Activated CD4-positive, CD25-positive, alpha-beta regulatory T cell treated with anti-CD3 and anti-CD28 coated beads, Interleukin-2, amount 50 U/mL, for 16 hours (primary cell): Measurements from ENCODE around the gene GOLGA1.
A peak's percentile ranks its signal among the peaks of the same experiment; 100 is the strongest.

Source experiments
- DNase-seq: peaks from one replicate; pipeline ENCODE4 v3.0.0-alpha.2; 2020; ENCODE audit warnings: low read depth, low spot score

The GOLGA1 gene

DNA sequence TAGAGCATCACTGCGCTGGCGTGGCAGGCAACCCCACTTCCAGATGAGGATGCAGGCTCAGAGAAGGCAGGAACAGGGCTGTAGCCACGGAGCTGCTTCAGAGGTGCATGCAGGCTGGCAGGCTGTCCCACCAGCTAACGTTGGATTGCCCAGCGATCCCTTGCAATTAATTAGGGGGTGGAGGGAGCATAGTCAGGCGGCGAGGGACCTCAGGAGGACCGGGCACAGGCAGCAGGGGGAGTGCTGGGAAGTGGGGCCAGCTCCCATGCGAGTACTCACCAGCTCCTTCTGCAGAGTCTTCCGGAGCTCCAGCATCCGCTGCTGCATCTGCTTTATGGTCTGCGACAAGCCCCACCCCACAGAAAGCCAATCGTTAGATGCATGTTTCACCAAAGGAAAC is 58.7 kb downstream of the GOLGA1 start:
- no peak for DNase-seq

DNA sequence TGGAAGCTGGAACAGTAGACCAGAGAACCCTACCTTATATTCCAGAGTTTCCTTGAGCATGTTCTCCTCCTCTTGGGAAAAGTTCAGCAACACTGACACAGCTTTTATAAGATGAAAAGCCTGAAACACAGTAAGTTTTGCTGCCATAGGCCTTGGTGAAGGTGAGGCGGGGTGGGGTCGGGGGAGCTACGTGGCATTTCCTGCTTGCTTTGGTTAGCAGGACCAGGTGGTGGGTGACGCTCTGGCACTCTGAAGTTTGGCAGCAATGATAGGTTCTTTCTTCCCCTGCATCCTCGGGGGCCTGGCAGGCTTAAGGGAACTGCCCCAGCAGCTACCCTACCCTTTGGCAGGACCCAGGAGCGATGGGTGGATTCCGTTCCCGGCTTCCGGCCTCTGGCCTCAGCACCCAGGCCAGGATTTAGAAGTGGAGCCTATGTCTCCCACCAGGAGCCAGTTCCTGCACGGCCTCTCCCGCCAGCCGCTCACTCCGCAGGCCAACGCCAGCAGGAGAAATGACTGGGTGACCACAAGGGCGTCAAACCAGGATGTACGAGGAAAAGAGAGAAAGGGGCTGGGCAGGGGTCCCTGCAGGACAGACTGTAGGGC is 59.6 kb downstream of the GOLGA1 start:
- no peak for DNase-seq

DNA sequence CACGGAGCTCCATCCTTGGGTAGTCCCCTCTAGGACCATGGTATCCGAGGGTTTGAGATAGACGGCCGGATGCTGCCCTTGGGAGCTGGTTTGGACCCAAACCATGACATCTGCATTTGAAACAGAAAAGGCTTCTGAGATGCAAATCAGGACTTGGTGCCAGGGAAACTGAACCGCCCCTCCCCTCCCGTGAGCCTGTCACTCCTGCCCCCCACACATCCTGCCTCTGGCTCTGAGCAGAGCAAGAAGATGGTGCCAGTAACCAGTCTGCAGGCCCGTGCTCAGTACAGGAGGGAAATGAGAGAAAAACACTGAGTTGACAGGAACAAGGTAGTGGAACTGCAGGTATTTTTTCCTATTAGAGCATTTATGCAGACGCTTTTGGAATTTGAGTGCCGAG is 60.4 kb downstream of the GOLGA1 start:
- DNase-seq, result no peak

DNA sequence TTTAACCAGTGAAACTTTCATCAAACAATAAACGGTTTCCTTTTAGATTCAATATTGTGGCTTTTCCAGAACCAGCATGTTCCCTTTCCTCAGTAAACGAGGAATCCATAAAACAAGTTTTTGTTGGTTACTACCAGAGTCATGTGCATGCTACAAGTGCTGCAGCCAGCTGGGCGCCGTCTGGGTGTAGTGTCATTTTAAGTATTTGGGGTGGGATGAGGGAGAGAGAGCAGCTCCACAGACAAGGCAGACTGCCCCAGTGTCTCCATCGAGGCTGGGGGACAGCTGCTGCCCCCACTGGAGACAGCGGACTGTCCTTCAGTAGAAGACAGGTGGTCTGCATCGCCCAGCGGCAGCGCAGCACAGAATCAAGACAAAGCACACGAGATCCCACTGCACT is 61.7 kb downstream of the GOLGA1 start:
- no peak for DNase-seq

DNA sequence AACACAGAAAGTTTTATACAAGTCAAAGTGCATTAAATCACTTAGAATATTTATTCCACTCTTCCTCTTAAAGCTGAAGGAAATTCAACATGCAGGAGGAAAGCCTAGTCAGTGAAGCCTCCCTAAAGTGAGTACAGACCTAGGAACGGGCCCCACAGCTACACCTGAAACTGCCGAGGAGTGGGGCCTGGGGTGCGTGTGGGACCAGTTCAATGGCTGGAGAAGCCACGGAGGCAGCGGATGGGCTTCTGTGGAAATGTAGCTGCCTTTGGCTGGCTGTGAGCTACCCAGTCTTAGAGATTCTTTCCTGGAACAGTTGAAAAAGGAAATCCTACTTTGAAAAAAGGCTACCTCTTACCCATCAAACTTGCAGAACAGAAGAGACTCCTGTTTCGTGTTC is 62.4 kb downstream of the GOLGA1 start:
- no peak for DNase-seq

DNA sequence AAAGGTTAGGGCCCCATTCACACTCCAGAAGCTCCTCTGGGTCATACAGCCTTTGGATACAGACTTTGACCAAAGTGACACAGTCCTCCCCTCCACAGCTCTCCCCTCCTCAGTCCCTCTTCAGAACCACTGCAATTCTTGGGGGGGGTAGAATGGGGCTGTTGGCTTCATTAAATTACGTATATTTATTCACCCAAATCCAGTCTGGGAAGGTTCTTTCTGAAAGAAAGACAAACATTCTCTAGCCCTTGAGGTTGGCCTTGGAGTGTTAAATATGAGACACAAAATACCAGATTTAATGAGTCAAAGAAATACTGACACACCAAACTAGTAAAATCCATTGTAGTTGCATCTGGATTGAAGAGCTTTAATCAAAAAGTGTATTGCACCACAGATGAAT is 62.9 kb downstream of the GOLGA1 start:
- no peak for DNase-seq

DNA sequence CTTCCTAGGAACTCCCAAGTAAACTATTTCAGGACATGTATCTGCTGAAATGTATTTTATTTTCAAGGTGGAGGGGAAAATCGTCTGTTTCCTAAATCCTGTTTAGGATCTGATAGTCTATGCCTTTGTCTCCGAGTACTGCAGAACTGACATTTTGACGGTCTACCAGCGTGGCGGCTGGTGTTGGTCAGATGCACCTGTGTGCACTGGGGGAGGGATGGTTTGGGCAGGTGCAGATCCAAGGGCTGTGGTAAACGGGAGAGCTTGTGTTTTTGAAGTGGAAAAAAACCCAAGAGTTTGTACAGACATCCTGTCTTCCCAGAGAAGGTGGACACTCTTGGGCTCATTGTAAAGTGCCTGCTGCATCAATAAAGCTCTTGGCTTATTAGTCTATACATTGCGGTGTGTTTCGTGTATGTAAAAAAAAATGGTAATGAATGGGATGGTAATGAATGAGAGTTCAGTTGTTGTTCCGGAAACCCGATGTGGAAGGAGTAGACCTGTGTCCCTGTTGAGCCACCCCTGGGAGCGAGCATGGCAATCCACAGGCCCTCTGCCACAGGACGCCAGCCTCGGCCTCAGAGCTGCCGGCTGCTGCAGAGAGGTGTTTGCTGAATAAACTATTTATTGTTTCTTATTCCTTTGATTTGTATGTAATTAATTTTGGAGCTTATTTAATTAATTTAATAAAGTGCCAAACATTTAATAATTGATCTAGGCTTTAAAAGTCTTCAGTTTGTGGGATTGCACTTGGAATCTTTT is 63.7 kb downstream of the GOLGA1 start:
- no peak for DNase-seq

DNA sequence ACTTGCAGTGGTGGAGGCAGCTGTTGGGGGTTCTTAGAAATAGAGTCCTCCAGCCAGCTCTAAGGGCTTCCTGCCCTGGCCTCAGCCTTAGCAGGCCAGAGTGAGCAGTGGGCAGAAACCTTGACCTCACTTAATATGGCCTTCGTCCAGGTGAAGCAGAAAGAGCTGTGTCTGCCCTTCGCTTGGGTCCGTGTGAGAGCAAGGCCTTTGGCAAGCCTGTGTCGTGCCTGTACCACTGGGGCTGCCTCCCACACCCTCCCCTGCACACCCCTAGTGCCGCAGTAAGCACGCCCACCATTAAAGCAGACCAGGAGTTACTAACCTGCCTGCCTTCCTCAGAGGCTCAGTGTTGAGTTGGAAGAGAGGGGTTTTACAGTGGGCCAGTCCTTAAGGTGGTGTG is 65.4 kb downstream of the GOLGA1 start:
- DNase-seq, result no peak

DNA sequence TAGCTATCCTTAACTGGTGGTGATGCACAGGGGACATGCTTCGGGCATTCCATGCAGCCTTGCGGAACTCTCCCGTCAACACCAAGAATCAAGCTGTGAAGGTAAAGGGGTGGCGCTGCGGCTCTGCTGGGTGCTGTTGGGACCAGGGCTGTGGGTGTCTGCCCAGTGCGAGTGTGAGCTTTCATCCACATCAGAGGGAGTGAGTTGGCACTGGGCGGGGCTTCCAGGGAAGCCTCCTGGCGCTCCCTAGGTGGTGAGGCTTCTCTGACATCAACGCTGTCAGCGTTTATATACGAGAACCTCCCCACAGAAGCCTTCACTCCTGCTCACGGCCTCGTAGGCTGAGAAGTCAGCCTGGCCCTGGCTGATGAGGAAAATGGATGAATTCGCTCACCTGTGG is 67.2 kb downstream of the GOLGA1 start:
- no peak for DNase-seq

DNA sequence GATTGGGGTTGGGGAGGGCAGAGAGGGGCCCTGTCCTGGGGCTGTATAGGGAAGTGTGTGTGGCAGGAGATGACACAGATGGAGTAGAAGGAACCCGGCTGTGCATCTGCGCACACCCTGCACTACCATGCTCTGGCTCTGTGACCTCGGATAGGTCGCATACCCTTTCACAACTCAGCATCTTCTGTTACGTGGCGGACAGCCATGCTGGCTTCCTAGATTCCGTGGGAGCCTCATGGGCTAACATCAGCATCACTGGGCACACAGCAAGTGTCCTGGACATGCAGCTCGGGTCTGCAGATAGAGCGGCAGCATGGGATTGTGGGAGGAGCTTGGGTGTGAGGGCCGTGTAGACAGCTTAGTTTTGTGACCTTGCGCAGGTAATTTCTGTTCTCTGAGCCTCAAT is 69.7 kb downstream of the GOLGA1 start:
- DNase-seq, result no peak

DNA sequence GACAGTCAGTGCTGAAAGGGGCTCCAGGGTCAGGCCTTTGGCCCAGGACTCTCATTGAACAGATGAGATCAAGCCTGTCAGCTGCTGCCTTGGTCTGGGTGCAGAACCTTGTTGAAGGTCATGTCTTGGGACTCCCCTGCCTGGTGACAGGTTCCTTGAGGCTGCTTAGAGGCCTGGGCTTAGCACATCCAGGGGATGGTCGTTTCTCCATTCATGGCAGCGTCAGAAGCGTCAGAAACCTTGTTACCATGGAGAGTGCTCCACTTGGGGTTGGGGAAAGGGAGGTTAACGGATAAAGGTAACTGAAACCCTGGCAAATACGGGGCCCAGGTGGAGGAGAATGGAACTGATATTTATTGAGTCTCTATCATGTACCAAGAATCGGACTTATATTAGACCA is 70.2 kb downstream of the GOLGA1 start:
- no peak for DNase-seq

DNA sequence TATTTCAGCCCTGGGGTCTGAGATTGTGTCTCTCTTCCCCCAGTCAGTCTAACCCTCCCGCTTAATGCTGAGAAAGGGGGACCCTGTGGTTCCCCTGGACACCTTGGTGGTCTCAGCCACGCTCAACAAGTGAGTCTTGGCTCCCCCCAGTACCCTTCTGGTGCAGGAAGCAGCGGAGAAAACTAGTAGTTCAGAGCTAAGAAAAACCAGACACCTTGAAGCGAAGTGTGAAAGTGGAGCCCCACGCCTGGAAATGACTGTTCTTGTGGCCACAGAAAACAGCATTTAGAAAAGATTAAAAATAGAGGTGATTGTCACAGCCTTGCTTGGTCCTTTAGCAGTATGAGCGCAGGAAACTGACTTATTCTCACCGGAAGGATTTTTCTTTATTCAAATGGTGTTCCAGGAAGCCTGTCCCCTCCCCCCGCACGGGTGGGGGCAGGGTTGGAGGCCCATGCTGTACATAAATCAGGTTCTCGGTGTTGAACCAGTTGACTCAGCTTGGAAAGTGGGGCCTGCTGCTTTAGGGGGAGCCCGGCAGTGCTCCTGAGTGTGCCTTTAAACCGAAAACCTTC is 70.8 kb downstream of the GOLGA1 start:
- peak; percentile 77 for DNase-seq

DNA sequence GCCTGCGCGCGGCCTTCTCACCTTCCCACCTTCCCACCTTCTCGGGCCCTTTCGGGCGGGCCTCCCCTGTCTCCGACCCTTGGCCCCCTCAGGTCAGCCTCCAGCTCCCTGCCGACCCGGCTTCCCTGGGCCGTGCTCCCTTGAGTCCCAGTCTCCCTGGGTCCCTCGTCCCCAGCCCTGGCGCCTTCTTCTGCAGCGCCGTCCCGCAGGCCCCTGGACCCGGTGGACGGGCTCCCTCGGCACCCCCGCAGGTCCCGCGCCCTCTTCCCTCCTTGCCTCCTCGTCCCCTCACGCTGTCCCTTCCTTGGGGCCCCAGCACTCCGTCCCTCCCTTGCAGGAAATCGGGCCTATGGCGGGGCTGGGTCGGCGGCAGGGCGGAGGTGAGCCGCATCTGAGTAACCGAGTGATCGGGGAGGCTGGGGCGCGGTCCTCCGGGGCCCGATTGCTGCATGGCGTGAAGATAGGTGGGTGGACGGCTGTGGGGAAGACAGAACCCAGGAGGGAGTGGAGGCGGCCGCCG is 71.4 kb downstream of the GOLGA1 start:
- no peak for DNase-seq

DNA sequence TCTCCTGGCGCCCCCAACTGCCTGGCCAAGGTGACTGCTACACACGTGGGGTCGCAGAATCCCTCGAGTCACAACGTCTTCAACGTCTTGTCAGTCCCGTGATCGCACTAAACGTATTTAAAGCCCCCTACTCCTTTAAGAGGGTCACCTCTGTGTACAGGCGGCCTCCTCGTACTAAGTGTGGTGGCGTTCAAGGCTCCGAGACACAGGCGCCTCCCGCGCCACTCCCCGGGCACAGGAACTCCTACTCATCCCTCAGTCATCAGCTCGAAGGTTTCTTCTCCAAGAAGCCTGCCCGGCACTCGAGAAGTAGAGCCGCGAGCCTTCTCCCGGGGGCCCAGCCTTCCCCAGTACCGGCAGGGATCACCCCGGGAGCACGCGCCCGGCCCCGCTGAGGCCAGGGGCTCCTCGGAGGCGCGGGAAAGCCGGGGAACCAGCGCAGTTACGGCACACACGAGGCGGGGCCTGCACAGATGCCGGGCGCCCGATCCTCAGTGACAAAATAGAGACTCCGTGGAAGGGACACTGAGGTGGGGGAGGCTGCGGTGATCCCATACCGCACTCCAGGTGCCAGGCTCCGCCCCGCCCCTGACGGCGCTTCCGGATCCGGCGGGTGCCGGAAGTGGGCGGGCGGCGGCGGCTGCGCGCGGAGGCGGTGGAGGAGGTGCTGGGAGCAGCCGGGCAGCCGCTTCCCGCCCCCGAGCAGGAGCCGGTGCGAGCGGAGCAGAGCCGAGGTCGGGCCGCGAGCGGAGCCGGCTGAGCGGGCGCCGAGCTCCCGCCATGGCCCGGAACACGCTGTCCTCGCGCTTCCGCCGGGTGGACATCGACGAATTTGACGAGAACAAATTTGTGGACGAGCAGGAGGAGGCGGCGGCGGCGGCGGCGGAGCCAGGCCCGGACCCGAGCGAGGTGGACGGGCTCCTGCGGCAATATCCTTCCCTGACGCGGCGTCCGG is 72.1 kb downstream of the GOLGA1 start:
- peak; percentile 86 for DNase-seq

DNA sequence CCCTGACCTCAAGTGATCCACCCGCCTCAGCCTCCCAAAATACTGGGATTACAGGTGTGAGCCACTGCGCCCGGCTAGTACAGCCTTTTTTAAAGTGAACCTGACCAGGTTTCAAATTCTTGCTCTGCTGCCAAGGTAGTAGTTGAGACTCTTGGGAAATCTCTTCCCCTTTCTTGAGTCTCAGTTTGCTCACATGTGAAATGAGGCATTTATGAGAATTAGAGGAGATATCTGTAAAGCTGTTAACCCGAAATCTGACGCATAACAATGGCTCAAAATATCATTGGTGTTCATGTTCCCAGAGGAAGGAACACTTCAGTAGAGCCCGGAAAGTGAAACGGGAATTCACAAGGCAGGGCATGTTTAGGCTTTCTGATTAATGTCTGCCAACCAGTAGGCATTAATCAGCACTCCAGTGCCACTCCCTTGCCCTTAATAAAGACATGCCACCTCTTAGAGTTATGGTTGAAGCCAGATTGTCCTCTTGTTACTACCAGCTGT is 77.5 kb downstream of the GOLGA1 start:
- no peak for DNase-seq

DNA sequence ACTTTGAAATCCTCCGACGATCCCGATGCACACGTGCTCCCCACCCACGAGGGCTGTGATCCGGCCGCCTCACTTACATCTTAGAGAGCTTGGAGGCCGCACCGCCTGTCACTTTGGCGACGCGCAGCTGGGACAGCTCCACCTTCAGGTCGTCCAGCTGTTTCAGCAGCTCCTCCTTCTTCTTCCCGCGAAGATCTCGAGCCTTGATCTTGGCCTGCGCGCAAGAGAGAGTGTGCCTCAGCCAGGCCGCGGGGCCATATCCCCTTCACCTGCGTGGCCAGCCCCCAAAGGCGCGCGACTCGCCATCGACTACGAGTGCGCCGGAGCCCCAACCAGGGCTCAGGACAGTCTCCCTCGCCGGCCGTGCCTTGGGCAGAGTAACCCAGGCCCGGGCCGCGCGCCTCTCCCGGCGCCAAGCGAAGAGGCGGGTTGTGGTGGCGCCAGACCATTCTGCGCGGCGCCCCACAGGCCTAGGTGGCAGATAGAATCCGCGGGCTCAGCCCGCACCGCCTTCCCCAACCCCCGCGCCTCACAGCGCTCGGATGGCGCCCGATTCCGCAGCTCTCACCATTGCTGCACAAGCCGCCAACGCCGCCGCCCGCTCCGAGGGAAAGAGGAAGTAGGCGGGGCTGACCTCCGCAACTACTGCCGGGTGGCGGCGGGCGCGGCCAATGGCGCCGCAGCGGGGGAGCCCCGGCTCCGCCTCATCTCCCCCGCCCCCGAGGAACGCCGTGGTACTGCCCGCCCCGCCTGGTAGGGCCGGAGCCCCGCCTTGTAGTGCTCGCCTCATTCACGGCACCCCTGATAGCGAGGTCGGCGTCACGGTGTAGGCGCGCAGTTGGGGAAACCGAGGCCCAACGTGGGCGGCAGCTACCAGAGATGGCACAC is 79.3 kb downstream of the GOLGA1 start, which contains the start of the genes ARPC5L and RPL35:
TSS of gene ARPC5L (plus strand) at position 789 of the 888 bp plus-strand sequence. CDS start 7,161 bp downstream, outside the sequence.
TSS of gene RPL35 (minus strand) at position 616 of the 888 bp plus-strand sequence. CDS start at position 571, 45 bp downstream.
- peak; percentile 88 for DNase-seq

DNA sequence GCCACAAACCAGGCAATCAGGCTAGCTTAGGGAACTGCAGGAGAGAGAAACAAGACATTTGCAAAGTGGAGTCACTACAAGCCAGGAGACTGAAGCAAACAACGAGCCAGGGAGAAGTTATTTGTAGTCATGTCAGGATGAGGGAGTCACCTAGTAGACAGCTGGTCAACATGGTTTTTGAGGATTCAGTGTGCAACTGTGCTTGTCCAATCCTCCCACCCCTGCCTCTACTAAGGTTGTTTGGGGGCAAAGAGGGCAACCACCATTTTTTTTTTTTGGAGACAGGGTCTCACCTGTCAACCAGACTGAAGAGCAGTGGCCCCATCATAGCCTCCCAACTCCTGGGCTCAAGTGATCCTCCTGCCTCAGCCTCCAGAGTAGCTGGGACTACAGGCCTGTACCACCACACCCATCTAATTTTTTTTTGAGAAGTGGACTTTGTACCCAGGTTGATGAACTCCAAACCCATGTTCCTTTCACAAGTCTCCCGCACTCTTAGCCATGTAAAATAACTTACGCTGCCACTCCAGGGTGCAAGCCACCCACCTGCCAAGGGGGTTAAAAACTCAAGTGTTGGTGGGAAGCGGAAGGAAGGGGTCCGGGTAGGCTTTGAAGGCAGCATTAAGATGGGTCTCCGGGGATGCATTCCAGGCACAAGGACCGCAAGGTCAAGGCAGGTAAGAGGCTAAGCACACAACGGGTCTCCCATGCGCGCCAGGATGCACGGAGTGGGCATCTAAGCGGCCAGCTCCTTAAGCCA is 80.1 kb downstream of the GOLGA1 start:
- DNase-seq, result no peak

DNA sequence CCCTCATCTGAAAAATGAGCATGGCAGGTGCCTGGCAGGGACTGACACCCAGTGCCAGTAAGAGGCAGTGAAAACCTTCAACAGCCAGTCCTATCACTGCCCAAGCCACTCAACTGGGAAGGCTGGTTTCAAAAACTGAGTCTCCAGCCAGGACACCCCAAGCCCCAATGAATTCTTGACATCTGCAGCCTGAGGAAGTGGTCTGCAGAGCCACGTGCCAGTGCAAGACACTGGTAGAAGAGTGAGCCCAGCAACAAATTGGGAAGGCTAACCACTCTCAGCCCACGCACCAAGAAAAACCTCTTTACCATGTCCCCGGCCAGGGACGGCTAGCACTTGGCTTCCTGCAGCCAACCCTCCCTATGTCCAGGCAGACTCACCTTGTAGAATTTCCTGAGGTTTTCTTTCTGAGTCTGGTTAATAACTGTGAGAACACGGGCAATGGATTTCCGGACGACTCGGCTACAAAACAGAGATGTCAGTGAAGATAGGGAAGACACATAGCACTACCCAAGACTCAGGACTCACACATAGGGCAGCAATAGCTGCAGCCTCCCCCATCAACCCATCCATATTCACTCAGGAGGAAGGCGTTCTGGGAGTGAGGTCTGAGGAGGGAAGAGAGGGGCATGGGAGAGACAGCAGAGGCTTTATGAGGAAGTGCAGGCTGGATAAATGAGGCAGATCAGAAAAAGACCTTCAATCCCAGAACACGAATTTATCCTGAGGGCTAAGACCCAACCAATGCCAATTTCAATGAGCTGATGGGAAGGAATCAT is 80.9 kb downstream of the GOLGA1 start:
- DNase-seq, result no peak
